Astrocyte (in vitro differentiated cells and primary cell): ENCODE measurements around the gene HYCC1.
"Not testable (repeated sequence)": the region's sequence is repeated elsewhere in the genome, so short reads cannot be mapped to it uniquely, and the experiment has no call there.

Experiments
- EZH2 ChIP-seq: IDR thresholded peaks from 2 replicates; pipeline ENCODE4 v1.6.1; 2012; ENCODE audit warnings: mild to moderate bottlenecking, low read length, inconsistent platforms; ENCODE audit not compliant: insufficient read depth
- TF ChIP-seq, protein P1 (sequence below): IDR thresholded peaks from 2 replicates; pipeline ENCODE4 v1.5.1; 2011; ENCODE audit warnings: low read depth, mild to moderate bottlenecking, inconsistent platforms, low read length, moderate library complexity; ENCODE audit not compliant: insufficient read depth

DNA sequence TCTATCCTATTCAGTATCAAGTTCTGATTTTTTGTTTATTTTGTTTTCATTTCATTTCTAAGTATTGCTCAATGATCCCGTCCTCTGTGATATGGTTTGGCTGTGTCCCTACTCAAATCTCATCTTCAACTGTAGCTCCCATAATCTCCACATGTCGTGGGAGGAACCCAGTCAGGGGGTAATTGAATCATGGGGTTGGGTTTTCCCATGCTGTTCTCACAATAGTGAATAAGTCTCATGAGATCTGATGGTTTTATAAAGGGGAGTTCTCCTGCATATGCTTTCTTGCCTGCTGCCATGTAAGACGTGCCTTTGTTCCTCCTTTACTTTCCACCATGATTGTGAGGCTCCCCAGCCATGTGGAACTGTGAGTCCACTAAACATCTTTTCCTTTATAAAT lies 39.3 kb downstream of the HYCC1 start:
- TF ChIP-seq EZH2: not testable (repeated sequence)
- TF ChIP-seq, protein P1, sequence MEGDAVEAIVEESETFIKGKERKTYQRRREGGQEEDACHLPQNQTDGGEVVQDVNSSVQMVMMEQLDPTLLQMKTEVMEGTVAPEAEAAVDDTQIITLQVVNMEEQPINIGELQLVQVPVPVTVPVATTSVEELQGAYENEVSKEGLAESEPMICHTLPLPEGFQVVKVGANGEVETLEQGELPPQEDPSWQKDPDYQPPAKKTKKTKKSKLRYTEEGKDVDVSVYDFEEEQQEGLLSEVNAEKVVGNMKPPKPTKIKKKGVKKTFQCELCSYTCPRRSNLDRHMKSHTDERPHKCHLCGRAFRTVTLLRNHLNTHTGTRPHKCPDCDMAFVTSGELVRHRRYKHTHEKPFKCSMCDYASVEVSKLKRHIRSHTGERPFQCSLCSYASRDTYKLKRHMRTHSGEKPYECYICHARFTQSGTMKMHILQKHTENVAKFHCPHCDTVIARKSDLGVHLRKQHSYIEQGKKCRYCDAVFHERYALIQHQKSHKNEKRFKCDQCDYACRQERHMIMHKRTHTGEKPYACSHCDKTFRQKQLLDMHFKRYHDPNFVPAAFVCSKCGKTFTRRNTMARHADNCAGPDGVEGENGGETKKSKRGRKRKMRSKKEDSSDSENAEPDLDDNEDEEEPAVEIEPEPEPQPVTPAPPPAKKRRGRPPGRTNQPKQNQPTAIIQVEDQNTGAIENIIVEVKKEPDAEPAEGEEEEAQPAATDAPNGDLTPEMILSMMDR: not testable (repeated sequence)
